Stimulated activated CD8-positive, alpha-beta memory T cell treated with anti-CD3 and anti-CD28 coated beads, Interleukin-12 subunit alpha, Interleukin-12 subunit beta, amount 100 ng/mL, for 24 hours (primary cell): ENCODE results near the gene AIFM1.

Experiments used
- DNase-seq: peaks from one replicate; pipeline ENCODE4 v3.0.0-alpha.2; 2020; ENCODE audit errors: extremely low read depth

The AIFM1 gene

GRCh38 chrX:130093271-130093670 is 72.4 kb downstream of the AIFM1 start:
- no peak for DNase-seq

DNA sequence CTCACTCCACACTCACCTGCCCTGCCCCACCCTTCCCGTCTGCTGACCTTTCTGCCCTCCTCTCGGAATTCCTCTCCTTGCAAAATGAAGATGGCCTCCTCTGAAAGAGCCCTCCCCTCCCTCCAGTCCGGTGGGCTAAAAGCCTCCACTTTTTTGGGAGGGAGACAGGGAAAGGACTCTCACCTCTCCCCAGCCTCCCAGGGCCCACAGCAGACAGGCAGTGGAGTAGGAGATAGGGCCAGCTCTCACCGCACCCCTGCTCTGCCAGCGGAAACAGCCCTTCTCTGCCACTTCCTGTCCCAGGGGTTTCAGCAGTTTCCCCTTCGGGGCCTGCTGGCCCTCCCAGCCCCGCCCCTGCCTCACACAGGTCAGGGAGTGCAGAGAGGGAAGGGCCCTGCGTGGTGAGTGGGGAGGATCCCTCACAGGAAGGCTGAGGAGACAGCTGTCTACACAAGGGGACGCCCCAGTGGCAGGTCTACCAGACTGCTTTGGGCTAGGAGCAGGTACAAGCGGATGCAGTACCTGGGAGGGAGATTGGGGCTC is 73.6 kb downstream of the AIFM1 start:
- DNase-seq = peak; percentile 47

DNA sequence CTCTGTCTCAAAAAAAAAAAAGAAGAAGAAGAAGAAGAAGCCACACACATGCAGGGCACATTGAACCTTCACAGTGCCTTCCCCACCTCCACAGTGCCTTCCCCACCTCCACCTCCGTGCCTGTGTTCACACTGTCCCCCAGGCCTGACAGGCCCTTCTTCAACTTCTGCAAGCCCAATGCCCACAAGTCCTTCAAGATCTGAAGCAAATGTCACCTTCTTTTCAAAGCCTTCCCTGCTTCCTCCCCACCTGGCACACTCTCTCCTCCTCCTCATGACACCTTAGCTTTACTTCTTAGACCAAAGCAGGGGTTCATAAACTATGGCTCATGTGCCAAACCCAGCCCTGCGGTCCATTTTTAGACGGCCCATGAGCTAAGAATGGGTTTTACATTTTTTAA is 75.3 kb downstream of the AIFM1 start:
- no peak for DNase-seq

DNA sequence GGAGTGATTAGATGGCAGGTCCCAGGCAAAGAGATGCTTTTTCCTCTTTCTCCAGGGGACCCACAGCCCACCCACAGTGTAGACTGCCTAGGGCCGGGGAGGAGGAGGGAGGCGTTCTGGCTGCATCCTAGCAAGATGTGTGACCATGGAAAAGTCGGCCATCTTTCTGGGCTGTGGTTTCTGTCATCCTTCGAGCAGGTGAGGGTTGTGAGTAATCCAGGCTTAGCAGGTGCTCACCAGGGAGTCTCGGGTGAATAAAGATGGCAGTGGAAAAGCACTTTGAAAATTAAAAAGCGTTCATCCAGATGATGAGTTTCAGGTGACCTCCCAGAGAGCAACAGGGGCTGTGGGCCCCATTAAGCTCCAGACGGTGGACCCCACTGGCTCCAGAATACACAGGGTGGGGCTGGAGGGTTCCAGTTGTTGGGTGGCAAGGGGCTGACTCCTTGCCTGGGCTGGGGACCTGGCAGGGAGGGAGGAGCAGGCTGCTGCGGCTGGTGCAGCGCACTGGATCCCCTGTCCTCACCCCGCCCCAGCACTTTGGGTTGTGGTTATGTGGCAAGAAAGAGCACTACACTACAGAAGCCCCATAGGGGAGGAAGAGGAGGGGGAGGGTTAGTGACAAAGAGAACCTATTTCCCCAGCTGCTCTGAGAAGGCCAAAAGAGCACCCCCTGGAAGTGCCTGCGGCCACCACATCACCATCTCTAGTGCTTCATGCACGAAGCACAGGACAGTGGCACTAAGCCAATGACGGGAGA is 79.0 kb downstream of the AIFM1 start:
- no peak for DNase-seq

DNA sequence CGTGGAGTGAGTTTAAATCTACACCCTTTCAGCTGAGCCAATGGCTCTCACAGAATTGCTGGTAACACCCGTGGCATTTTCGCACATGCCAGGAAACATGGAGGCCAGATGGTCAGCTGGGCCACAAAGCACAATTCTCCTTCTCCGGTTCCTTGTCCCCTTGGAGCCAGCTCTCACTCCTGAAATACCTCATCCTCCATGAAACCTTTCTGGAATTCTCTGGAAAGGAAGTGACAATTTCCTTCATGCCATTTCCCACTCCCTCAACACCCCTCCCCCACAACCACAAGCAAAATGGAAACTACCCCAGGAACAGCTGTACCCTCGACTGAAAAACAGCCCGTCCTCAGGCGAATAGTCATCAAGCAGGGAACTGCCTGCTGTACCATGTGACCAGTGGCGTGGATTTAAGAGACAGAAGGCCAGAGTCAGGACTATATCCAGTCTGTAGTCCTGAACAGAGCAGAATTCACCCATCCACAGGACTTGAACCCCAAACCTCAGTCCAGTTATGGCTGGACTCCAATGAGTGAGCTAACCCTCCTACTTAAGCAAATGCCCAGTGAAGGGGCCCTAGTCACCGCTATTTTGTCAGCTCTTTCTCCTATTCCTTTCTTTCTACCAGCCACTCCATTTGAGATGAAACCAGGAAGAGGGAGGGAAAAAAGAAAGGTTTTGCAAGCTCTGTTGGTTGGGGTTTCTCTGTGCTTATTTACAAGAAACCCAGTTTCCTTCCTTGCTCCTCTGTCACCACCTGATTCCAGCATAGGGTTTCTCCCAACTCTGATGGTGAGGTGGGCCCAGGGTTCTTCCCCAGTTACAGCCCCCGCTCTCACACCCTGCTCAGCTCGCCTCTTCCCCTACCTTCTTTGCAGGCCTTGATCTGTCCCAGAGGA is 79.8 kb downstream of the AIFM1 start:
- no peak for DNase-seq

DNA sequence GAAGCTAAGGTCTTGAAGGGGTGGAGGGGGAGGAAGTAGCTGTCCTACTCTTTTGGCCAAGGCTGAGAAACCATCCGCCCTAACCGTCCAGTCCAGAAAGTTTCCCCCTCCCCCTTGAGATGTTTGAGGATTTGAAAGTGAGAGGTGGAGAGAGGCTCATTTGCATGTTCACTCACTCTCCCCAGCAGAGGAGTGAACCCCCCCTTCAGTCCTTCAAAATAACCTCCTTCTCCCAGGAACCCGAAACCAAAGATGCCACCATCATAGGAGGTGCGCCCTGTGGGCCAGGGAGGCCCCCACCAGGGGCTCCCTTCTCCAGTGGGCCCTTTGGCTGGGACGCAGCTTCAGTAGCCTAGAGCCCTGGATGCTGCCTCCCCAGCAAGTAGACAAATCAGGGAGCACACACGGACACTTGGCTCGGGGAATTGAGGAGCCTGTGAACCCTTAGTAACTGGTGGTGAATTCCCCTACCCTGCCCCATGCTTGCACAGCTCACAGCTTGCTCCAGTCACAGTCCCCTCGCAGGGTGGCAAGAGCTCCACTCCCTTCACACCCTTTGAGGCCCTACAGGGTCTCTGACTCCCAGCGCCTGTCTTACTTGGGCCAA is 80.9 kb downstream of the AIFM1 start:
- DNase-seq = no peak

- no peak for DNase-seq
These were observed 81.8 kb downstream of the AIFM1 start for GRCh38 chrX:130083656-130084382.

- DNase-seq = no peak
These were observed 82.5 kb downstream of the AIFM1 start for GRCh38 chrX:130083107-130083490.

GRCh38 chrX:130082244-130083106 is 83.2 kb downstream of the AIFM1 start:
- peak; percentile 38 for DNase-seq

- DNase-seq = no peak
These were observed 84.1 kb downstream of the AIFM1 start for GRCh38 chrX:130081421-130082045.

DNA sequence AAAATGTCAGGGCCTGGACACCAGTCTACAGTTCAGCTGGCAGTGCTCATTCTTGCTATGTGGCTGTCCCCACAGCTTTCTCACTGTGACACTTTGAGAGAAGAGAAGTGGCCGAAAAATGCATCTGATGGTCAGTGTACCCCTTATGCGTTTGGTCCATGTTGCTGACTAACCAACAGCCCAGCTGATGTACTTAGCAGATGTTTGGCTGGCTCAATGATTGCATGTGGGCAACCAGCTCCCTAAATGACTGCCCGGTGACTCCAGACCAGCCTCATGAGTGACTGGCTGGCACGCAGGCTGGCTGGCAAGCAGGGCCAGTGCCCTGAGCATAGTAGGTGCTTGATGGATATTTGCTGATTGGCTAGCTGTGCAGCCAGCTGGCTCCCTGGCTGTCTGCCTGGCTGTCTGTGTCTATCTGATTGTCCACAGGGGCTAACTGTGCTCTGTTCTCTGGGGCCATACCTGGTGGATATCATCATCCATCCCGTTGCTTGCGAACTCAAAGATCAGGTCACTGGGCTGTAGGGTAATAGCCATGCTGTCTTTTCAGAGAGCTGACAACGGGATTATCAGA is 84.8 kb downstream of the AIFM1 start:
- no peak for DNase-seq

DNA sequence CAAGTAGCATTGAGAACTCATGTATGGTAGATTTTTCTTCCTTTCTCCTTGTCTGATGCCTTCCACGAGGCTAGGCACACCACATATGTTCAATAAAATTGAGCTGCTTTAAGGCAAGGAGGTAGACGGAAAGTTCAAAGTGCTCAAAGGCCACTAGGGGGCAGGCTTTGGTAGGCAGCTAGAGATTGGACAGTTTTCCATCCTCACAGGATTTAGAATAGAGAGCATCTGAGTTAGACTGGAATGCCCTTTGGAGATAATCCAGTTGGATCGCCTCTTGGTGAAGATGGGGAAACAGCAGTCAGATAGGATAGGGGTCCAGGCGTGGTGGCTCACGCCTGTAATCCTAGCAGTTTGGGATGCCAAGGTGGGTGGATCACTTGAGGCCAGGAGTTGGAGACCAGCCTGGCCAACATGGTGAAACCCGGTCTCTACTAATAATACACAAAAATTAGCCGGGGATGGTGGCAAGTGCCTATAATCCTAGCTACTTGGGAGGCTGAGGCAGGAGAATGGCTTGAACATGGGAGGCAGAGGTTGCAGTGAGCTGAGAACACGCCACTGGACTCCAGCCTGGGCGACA is 85.7 kb downstream of the AIFM1 start:
- DNase-seq = no peak
